COLO668 (cell line): ENCODE measurements around the gene CXCL8.
"Not testable (repeated sequence)": the region's sequence is repeated elsewhere in the genome, so short reads cannot be mapped to it uniquely, and the experiment has no call there.

Experiments used
- DNase-seq: peaks from one replicate; lab custom pipeline; 2025; ENCODE audit not compliant: unreplicated experiment; lab: John Stamatoyannopoulos, UW

The CXCL8 gene

DNA sequence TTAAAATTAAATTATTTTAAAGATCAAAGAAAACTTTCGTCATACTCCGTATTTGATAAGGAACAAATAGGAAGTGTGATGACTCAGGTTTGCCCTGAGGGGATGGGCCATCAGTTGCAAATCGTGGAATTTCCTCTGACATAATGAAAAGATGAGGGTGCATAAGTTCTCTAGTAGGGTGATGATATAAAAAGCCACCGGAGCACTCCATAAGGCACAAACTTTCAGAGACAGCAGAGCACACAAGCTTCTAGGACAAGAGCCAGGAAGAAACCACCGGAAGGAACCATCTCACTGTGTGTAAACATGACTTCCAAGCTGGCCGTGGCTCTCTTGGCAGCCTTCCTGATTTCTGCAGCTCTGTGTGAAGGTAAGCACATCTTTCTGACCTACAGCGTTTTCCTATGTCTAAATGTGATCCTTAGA, at the start of gene CXCL8:
Gene CXCL8, plus strand, starts transcription at position 217 of the 426 bp plus-strand sequence. Its CDS starts 90 bp downstream, at position 307.
- peak; percentile 53 for DNase-seq

GRCh38 chr4:73691201-73691600, 49.2 kb upstream of the CXCL8 start:
- not testable (repeated sequence) for DNase-seq

- no peak for DNase-seq
These were observed 48.6 kb upstream of the CXCL8 start for GRCh38 chr4:73691759-73692158.

DNA sequence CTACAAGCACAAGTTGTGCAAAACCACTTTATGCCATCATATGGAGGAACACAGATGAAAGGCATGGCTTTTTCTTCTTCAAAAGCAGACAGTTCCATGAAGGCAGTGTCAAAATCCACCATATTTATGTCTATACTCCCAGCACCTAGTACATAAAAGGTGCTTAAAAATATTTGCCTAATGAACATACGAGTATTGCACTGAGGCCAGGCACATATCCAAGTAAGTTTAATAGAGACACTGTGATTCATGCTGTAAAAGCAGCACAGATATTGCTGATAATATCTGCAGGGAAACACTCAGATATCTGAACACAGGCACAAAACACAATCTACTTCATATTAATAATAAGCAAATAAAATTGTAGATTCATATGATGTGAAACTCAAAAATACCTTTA, 48.1 kb upstream of the CXCL8 start:
- no peak for DNase-seq

GRCh38 chr4:73692701-73693100, 47.7 kb upstream of the CXCL8 start:
- DNase-seq = no peak

DNA sequence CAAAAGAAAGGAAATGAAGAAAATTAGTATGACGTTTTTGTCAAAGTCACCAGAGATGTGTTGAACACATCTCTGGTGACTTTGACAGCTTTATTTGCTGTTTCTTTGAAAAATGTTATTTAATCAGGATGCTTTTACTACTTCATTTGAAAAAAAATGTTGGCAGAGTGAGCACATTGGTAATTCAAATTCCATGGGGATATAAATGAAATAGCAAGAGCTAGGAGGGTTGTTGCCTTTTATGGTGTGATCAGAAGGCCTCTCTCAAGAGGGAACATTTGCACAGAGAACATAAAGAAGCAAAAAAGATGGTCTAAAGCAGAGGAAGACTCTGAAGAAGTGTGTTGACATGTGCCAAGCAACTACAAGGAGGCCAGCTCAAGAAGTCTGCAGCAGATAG, 46.6 kb upstream of the CXCL8 start:
- DNase-seq = no peak

DNA sequence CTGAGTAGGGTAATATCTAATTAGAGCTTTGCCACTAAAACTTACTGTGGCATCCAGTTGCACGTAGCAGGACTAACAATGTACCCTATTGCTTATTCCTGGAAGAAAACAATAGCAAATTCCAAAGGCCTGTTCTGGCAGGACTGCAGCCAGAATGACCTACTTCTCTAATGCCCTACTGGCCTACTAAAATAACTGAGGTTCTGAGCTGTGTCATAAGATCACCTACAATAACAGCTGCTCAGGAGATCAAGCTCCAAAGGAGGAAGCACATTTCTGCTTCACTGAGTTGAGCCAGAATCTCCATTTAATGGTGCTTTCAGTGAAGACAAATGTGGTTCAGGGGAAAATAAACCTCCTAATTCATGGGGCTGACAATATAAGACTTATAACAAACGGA, 42.2 kb upstream of the CXCL8 start:
- no peak for DNase-seq

GRCh38 chr4:73701116-73701515, 39.3 kb upstream of the CXCL8 start:
- no peak for DNase-seq

- DNase-seq = no peak
These were observed 37.5 kb upstream of the CXCL8 start for GRCh38 chr4:73702796-73703287.

DNA sequence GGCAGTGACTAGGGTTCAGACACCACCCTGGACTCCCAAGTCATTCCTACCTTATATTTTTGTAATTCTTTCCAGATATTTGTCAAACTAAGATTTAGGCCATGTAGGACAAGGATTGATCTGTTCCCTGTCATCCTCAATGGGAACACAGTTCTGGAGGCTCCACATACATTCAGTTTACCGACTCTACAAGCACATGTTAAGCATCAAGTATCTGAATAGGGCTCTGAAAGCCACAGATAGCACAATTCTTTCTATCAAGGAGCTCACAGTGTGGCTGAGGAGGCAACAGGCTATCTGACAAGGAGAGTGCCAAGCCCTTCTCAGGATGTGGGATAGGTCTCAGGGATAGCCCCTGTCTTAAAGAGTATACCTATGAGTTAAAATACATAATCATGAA, 37.0 kb upstream of the CXCL8 start:
- DNase-seq = no peak

DNA sequence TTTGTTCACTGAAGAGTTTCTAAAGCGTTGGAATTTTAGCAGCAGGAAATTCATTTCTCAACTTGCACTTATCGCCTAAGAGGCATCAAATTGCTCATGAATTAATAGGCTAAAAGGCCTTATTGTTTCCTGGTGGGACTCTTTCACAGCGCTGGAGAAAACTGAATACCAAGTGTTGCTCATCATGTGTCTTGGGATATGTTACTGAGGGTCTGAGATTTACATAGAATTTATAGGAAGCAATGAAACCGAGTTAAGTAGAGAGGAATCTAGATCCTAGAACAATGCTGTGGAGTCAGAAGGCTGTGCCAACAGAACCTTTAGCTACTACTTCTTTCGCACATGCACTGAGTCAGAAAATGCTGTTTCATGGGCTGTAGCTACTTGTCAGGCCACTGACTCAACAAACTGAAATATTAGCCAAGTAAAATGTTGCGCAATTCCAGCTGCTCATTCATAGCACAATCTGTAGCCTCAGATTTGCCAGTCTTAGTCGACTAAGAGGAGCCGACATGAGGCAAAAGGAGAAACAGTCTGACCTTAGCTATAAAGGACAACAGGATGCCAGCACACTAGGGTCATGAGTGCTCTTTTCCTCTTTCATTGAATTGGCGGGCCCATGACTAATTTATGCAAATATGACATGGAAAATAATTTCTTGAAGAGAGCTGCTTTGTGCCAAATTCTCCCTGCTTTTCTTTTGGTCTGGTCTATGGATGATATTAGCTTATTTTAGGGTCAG, 35.9 kb upstream of the CXCL8 start:
- DNase-seq = peak; percentile 12

DNA sequence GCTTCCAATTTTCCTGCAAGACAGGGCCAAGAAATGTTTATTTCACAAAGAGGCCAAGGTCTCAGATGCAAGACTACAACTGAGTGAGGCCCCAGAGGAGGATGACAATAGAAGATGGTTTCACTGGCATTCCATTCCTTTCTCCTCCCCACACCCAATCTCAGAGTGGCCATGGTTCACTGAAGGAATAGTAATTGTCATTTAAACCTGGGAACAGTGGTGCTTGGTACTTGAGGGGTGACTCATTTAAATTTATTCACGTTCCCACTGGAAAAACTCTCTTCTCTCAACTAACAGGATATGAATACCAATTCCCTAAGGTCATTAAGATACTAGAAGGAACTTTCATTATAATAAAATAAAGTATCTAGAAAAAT, 35.3 kb upstream of the CXCL8 start:
- no peak for DNase-seq

DNA sequence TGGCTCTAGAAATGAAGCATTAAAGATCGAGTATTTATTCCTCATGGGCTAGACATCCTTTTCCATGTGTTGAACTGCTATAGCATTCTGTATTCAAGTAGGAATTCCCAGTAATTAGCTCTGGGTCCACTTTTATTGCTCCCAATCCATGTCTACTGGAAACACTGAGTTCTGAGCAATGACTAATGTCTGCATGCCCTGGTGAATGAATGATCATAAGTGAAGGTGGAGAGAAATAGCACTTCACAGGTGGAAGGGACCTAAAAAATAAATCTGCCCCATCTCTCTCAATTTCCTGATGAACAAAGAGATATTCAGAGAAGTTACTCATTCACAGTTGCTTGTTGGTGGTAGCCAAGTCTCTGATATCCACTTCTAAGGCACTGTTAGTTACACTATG, 34.6 kb upstream of the CXCL8 start:
- no peak for DNase-seq

DNA sequence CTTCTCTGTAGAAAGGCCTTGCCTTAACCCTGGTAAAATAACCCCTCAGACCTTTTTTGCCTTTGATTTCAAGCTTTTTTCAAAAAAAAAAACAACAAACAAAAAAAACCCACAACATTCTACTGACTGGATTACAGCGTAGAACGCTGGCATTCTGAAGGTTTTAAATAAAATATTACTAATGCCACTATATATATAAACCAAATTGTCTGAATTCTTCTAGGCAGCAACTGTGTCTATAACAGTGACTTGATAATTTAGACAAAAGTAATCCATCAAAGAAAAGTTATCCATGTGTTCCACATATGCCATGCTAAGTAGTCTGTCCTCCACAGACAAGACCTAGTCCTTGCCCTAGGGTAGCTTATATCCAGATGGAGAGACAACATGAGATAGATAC, 33.6 kb upstream of the CXCL8 start:
- DNase-seq = no peak

DNA sequence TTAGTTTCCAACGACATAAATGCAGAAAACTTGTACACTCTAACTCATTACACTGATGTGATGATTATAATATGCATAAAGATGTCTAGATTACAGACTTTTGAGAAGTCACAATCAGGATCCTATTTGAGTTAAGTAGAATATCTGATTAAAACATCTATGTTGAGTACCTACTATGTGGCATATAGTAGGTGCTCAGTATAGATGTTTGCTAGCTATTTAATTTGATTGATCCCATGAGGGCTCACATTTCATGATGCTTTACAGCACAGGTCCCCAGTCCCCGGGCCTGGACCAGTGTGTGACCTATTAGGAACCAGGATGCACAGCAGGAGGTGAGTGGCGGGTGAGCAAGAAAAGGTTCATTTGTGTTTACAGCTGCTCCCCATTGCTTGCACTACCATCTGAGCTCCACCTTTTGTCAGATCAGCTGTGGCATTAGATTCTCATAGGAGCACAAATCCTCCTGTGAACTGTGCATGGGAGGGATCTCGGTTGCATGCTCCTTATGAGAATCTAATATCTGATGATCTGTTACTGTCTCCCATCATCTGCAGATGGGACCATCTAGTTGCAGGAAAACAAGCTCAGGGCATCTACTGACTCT, 33.0 kb upstream of the CXCL8 start:
- DNase-seq = peak; percentile 44

- DNase-seq = no peak
These were observed 32.3 kb upstream of the CXCL8 start for GRCh38 chr4:73707918-73708577.

DNA sequence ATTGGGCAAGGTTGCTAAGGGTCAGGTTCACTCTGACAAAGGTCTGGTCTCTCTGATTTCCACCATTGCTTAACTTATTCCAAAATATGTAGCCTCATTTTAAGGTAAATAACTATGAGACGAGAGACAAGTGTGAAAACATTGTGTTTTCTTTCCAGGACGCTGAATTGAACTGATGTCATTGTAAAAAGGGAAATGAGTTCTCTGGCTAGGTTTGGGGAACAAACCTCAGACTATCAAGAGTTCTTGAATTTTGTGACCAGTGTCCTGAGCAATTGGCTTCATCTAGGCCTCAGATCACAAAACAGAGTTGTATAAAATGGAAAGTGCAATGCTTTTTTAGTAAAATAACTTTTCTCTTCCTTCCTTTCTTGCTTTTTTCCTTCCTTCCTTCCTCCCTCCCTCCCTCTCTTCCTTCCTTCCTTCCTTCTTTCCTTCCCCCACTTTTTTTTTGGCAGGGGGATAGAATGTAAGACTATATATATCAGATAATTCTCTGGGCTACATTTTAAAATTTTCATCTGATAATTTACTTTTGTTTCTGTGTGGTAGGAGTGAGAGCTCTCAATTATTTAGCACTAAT, 30.8 kb upstream of the CXCL8 start:
- no peak for DNase-seq

DNA sequence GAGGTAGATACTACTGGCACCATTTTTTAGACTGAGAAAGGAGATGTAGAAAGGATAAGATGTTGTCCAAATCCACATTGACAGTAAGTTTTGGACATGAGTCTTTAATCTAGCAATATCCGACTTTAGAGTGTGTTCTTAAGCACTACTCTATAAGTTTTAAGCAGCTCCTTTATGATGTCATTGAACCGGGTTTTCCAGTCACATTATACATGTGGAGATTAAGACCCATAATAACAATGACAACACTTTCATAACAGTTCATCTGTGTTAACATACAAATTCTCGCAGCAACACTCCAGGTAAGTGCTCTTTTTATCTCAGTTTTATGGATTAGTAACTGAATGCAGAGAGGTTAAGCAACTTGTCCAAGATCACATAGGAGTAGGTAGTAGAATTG, 30.3 kb upstream of the CXCL8 start:
- DNase-seq = no peak

- no peak for DNase-seq
These were observed 28.4 kb upstream of the CXCL8 start for GRCh38 chr4:73711989-73712388.

- DNase-seq = no peak
These were observed 26.7 kb upstream of the CXCL8 start for GRCh38 chr4:73713650-73714049.

- DNase-seq = no peak
These were observed 25.7 kb upstream of the CXCL8 start for GRCh38 chr4:73714647-73715046.

GRCh38 chr4:73715659-73716058, 24.7 kb upstream of the CXCL8 start:
- no peak for DNase-seq
